Measurements from ENCODE around the gene MYLK3.
"Not testable (repeated sequence)": the region's sequence is repeated elsewhere in the genome, so short reads cannot be mapped to it uniquely, and the experiment has no call there.

The MYLK3 gene

DNA sequence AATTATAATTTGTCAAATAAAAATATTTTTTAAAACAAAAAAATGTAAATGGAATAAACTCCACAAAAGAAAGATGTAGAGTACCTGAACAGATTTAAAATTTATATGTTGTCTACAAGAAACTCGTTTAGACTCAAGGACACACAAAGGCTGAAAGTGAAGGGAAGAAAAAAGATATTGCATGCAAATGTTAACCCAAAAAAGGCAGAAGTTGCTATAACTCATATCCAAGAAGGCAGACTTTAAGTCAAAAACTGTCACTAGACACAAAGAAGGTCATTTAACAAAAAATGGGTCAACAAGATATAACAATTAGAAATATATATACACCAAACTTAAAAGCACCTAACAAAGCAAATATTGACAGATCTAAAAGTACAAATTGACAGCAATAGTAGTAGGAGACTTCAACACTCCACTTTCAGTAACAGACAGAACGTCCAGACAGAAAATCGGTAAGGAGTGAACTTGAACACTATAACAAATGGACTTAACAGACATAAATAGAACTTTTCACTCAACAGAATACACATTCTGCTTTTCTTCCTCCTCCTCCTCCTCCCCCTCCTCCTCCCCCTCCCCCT is 40.8 kb upstream of the MYLK3 start:
- TF ChIP-seq, protein P1, sequence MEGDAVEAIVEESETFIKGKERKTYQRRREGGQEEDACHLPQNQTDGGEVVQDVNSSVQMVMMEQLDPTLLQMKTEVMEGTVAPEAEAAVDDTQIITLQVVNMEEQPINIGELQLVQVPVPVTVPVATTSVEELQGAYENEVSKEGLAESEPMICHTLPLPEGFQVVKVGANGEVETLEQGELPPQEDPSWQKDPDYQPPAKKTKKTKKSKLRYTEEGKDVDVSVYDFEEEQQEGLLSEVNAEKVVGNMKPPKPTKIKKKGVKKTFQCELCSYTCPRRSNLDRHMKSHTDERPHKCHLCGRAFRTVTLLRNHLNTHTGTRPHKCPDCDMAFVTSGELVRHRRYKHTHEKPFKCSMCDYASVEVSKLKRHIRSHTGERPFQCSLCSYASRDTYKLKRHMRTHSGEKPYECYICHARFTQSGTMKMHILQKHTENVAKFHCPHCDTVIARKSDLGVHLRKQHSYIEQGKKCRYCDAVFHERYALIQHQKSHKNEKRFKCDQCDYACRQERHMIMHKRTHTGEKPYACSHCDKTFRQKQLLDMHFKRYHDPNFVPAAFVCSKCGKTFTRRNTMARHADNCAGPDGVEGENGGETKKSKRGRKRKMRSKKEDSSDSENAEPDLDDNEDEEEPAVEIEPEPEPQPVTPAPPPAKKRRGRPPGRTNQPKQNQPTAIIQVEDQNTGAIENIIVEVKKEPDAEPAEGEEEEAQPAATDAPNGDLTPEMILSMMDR (IDR thresholded peaks at IDR 0.05; ENCODE audit: low read depth, low read length, missing control alignments), result no peak
- DNase-seq (ENCODE audit: extremely low read depth, low read depth), result no peak
- no peak overlapping the region for H3K4me3 ChIP-seq (replicated peaks; ENCODE audit: low read depth, low read length)

DNA sequence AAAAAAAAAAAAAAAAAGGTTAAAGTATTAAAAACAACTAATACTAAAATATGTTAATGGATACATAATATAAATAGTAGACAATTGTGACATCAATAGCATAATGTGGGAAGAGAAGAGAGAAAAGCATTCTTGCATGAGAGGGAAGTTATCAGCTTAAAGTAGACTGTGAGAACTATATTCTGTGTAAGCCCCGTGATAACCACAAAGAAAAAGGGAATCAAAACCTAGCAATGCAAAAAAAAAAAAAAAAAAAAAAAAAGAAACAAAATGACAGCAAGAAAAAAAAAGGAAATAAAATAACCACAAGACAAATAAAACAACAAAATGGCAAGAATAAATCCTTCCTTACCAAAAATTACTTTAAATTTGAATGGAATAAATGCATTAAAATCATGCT is 39.8 kb upstream of the MYLK3 start:
- H3K4me3 ChIP-seq (replicated peaks; ENCODE audit: low read depth, low read length), result no peak overlapping the region
- TF ChIP-seq, protein P1 (IDR thresholded peaks at IDR 0.05; ENCODE audit: low read depth, low read length, missing control alignments), result no peak
- no peak for DNase-seq (ENCODE audit: extremely low read depth, low read depth)

DNA sequence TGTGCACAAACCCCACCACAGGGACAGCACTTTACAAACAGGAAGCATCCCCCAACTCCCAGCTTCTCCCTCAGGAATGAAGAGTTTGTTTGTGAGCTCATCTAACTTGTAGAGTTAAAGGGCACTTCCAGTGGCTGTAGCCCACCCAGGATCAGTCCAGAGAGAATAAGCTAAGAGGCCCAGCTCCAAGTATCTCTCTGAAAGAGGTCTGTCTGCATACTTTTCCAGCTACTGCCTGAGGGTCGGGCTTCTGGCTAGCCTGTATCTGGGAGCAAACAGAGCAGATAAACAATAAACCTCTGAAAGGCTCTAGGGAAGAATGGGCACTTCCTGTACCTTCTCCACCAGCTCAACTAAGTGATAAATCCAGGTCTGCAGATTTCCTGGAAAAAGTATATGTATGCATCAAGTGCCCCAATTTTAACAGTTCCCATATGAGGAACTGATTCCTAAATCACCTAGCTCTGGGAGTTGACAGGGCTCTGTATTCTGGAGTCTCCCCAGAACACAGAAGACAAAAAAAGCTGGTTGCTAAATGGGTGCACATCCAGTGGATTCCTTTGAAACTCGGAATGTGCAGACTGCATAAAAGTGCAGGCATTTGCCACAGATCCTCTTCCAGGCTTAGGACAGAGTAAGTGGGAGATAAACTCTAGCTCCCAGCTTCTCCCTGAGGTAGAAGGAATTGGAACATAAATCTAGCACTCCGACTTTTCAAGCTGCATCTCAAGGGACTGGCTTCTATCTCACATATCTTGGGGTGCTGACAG is 37.1 kb upstream of the MYLK3 start:
- TF ChIP-seq, protein P1 (IDR thresholded peaks at IDR 0.05; ENCODE audit: low read depth, low read length, missing control alignments), result no peak
- no peak for DNase-seq (ENCODE audit: extremely low read depth, low read depth)
- no peak overlapping the region for H3K4me3 ChIP-seq (replicated peaks; ENCODE audit: low read depth, low read length)

DNA sequence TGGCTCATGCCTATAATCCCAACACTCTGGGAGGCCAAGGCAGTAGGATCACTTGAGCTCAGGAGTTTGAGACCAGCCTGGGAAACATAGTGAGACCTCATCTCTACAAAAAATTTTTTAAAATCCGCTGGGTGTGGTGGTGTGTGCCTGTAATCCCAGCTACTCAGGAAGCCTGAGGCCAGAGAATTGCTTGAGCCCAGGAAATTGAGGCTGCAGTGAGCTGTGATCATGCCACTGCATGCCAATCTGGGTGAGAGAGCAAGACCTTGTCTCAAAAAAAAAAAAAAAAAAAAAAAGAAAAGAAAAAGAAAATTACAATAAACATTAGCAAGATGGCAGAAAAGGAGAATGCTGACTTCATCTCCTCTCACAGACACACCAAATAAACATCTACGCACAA is 36.4 kb upstream of the MYLK3 start:
- DNase-seq (ENCODE audit: extremely low read depth, low read depth); H3K4me3 ChIP-seq (replicated peaks; ENCODE audit: low read depth, low read length): not testable (repeated sequence)

DNA sequence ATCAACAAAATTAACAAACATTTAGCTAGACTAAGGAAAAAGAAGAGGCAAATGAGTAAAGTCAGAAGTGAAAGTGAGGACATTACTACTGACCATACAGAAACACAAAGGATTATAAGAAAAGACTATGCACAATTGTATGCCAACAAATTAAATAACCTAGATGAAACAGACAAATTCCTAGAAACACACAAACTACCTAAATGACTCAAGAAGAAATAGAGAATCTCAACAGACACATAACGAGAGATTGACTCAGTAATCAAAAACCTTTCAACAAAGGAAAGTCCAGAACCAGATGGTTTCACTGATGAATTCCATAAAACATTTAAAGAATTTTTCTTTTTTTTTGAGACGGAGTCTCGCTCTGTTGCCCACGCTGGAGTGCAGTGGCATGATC is 35.7 kb upstream of the MYLK3 start:
- TF ChIP-seq, protein P1 (IDR thresholded peaks at IDR 0.05; ENCODE audit: low read depth, low read length, missing control alignments), result no peak
- no peak for DNase-seq (ENCODE audit: extremely low read depth, low read depth)
- H3K4me3 ChIP-seq (replicated peaks; ENCODE audit: low read depth, low read length), result no peak overlapping the region

DNA sequence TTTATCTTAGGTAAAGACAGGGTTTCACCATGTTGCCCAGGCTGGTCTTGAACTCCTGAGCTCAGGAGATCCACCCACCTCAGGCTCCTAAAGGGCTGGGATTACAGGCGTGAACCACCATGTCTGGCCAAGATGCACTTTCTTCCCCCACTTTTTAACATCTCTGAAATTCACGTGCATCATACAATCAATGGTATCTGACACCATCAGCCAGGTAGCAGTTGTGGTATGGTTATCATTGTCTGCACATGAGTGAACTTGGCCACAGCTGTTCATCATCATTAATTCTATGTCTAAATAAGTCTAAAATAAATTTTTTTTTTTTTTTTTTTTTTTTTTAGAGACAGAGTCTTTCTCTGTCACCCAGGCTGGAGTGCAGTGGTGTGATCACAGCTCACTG is 34.2 kb upstream of the MYLK3 start:
- DNase-seq (ENCODE audit: extremely low read depth, low read depth), result no peak
- TF ChIP-seq, protein P1 (IDR thresholded peaks at IDR 0.05; ENCODE audit: low read depth, low read length, missing control alignments), result no peak
- H3K4me3 ChIP-seq (replicated peaks; ENCODE audit: low read depth, low read length), result no peak overlapping the region

DNA sequence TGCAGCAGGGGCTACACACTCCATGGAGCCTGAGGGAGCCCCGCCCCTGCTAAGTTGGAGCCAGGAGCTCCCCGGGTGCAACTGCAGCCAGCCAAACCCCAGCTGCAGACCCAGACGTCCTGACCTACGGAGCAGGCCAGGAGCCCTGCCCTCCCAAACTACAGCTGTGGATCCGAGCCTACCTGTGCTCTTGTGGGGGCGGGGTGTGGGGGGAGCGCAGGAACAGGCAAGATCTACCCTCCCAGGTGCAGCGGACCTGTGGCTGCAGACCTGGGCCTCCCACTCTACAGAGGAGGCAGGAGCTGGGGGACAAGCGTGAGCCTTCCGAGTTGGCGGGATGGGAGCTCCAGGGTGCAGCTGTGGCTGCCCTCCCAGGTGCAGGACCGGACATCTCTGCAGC is 29.7 kb upstream of the MYLK3 start:
- no peak overlapping the region for H3K4me3 ChIP-seq (replicated peaks; ENCODE audit: low read depth, low read length)
- no peak for DNase-seq (ENCODE audit: extremely low read depth, low read depth)
- TF ChIP-seq, protein P1 (IDR thresholded peaks at IDR 0.05; ENCODE audit: low read depth, low read length, missing control alignments), result no peak

Measured in HFF-Myc (cell line).